ENCODE data around the gene PRKG1. TPM values are rescaled to one million over a fixed set of nuclear protein-coding genes. Genes with fewer than 3 reads are reported as not detected.

PRKG1 gene
- total RNA-seq, 1 donor from 2014 or later, result 17.9 TPM

GRCh38 chr10:51588984-51589383, 514.7 kb downstream of the PRKG1 start:
- no peaks in the 10 kb centered on the region for H3K36me3 ChIP-seq
- H3K4me3 ChIP-seq, result no peak overlapping the region
- H3K4me1 ChIP-seq, result no peaks in the 10 kb centered on the region
- intact Hi-C loops (cut with DNase I), result no loop called here
- H3K27me3 ChIP-seq, result no peaks in the 10 kb centered on the region
- H3K9me3 ChIP-seq, result no peaks in the 10 kb centered on the region
- TF ChIP-seq CTCF (IDR thresholded peaks at IDR 0.05) (no peak), POLR2AphosphoS5 (IDR thresholded peaks at IDR 0.05; ENCODE audit: insufficient read depth in 1 of 2, low read depth in 1 of 2) (no peak), POLR2A (IDR thresholded peaks at IDR 0.05) (no peak)
- no peak for DNase-seq (ENCODE audit: extremely low spot score in 2 of 2)
- no peak overlapping the region for H3K27ac ChIP-seq

- intact Hi-C loops (cut with DNase I), result no loop called here
- H3K36me3 ChIP-seq, result no peaks in the 10 kb centered on the region
- H3K27me3 ChIP-seq, result no peaks in the 10 kb centered on the region
- H3K4me3 ChIP-seq, result no peak overlapping the region
- H3K4me1 ChIP-seq, result no peaks in the 10 kb centered on the region
- no peak overlapping the region for H3K27ac ChIP-seq
- no peaks in the 10 kb centered on the region for H3K9me3 ChIP-seq
- TF ChIP-seq CTCF (IDR thresholded peaks at IDR 0.05) (no peak), POLR2A (IDR thresholded peaks at IDR 0.05) (no peak), POLR2AphosphoS5 (IDR thresholded peaks at IDR 0.05; ENCODE audit: insufficient read depth in 1 of 2, low read depth in 1 of 2) (no peak)
- DNase-seq (ENCODE audit: extremely low spot score in 2 of 2), result no peak
Observed at GRCh38 chr10:51590818-51591217, 516.5 kb downstream of the PRKG1 start.

- Histone ChIP-seq H3K27me3 (no peaks in the 10 kb centered on the region), H3K36me3 (no peaks in the 10 kb centered on the region), H3K27ac (no peak overlapping the region), H3K4me1 (peaks cover 6% of the 10 kb centered on the region), H3K9me3 (no peaks in the 10 kb centered on the region), H3K4me3 (no peak overlapping the region)
- intact Hi-C loops (cut with DNase I), result no loop called here
- TF ChIP-seq POLR2A (IDR thresholded peaks at IDR 0.05), result no peak
- TF ChIP-seq POLR2AphosphoS5 (IDR thresholded peaks at IDR 0.05; ENCODE audit: insufficient read depth in 1 of 2, low read depth in 1 of 2), result no peak
- no peak for TF ChIP-seq CTCF (IDR thresholded peaks at IDR 0.05)
- no peak for DNase-seq (ENCODE audit: extremely low spot score in 2 of 2)
Observed at GRCh38 chr10:51596695-51597094, 522.4 kb downstream of the PRKG1 start.

GRCh38 chr10:51599647-51600046, 525.4 kb downstream of the PRKG1 start:
- H3K27me3 ChIP-seq, result no peaks in the 10 kb centered on the region
- TF ChIP-seq CTCF (IDR thresholded peaks at IDR 0.05), result no peak
- no peak for TF ChIP-seq POLR2AphosphoS5 (IDR thresholded peaks at IDR 0.05; ENCODE audit: insufficient read depth in 1 of 2, low read depth in 1 of 2)
- TF ChIP-seq POLR2A (IDR thresholded peaks at IDR 0.05), result no peak
- H3K27ac ChIP-seq, result no peak overlapping the region
- no peak for DNase-seq (ENCODE audit: extremely low spot score in 2 of 2)
- no peaks in the 10 kb centered on the region for H3K9me3 ChIP-seq
- H3K36me3 ChIP-seq, result no peaks in the 10 kb centered on the region
- no peak overlapping the region for H3K4me3 ChIP-seq
- intact Hi-C loops (cut with DNase I), result no loop called here
- peaks cover 6% of the 10 kb centered on the region for H3K4me1 ChIP-seq

GRCh38 chr10:51602326-51602725, 528.0 kb downstream of the PRKG1 start:
- TF ChIP-seq POLR2A (IDR thresholded peaks at IDR 0.05) (no peak), CTCF (IDR thresholded peaks at IDR 0.05) (no peak), POLR2AphosphoS5 (IDR thresholded peaks at IDR 0.05; ENCODE audit: insufficient read depth in 1 of 2, low read depth in 1 of 2) (no peak)
- Histone ChIP-seq H3K4me3 (no peak overlapping the region), H3K27me3 (no peaks in the 10 kb centered on the region), H3K4me1 (peaks cover 6% of the 10 kb centered on the region), H3K9me3 (no peaks in the 10 kb centered on the region), H3K36me3 (no peaks in the 10 kb centered on the region), H3K27ac (no peak overlapping the region)
- no peak for DNase-seq (ENCODE audit: extremely low spot score in 2 of 2)
- intact Hi-C loops (cut with DNase I), result no loop called here
